ENCODE measurements around the gene IGSF3.
"Not testable (repeated sequence)": the region's sequence is repeated elsewhere in the genome, so short reads cannot be mapped to it uniquely, and the experiment has no call there.

- TF ChIP-seq CTCF (IDR thresholded peaks at IDR 0.05; ENCODE audit: borderline replicate concordance, extremely low read depth, low read length, poor library complexity, severe bottlenecking); EZH2 (IDR thresholded peaks at IDR 0.05; ENCODE audit: borderline replicate concordance, low read depth, low read length, severe bottlenecking): not testable (repeated sequence)
Measured at GRCh38 chr1:116647186-116647585, 20.3 kb downstream of the IGSF3 start.
